ENCODE measurements around the gene RPAP2. TPM values are rescaled to one million over a fixed set of nuclear protein-coding genes. Genes with fewer than 3 reads are reported as not detected.

RPAP2 gene
- total RNA-seq, 1 donor from 2014 or later = 26.1 TPM

DNA sequence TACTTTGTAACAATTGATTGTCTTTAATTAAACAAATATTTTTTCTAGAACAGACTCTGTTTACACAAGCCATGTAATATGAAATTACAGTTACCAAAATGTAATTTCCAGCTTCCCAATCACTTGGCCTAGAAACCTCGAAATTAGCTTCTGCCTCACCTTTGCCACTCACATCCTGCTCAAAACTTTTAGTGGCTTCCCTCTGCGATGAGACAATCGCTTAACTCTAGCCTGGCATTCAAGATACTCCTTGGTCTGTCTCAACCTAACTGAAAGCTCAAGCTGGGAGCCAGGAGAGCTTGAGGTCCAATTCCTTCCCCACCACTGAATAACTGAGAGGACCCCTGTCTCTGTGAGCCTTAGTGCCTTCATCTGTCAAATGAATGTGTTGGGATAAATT, 145.0 kb downstream of the RPAP2 start:
- no peak for FAIRE-seq
- no peak for DNase-seq (ENCODE audit: low spot score in 2 of 2)

DNA sequence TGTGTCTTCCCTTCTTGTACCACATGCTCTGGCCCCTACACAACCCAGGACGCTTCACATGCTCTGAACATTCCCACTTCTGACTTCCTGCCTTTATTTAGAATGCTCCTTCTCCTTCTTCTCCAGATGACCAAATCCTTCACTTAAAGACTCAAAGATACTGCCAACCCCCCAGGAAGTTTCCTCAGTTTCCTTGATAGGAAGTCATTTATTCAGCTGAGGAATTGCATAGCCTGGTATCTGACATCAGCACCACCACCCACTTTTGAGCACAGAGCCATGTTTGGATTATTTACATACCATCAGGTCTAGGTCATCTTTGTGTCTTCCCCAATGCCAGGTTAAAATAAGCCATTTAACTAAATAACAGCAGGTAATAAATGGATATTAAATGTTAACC, 145.5 kb downstream of the RPAP2 start:
- no peak for FAIRE-seq
- DNase-seq (ENCODE audit: low spot score in 2 of 2) = no peak

DNA sequence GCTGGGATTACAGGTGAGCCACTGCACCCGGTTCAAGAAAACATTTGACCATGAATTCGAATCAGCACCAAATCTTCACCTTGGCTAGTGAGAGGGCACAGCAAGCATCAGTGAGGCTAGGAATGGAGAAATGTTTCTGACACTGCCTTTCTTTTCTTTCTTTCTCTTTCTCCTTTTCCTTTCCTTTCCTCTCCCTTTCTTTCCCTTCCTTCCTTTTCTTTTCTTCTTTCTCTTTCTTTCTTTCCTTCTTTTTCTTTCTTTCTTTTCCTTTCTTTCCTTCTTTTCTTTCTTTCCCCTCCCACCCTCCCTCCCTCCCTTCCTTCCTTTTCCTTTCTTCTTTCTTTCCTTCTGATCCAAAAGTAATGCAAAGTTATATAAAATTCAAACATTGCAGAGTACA, 147.0 kb downstream of the RPAP2 start:
- DNase-seq (ENCODE audit: low spot score in 2 of 2) (no peak), FAIRE-seq (no peak)

DNA sequence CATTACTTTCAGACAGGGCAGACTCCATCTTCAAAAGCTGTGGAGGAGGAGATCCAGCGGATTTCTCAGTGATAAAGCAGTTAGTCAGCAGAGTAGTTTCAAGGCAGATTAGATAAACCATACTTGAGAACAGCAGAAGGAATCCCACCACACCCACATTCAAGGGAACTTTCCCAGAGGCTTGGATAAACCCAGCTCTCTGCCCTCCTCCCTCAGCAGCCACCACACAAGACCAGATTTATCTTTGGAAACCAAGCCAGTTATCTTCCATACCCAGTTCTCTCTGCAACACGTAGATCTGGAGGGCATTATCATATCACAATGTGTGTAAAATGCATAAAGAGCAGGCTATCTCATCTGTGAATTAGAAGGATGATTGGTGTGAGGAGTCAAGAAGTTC, 147.7 kb downstream of the RPAP2 start:
- FAIRE-seq (no peak), DNase-seq (ENCODE audit: low spot score in 2 of 2) (no peak)

DNA sequence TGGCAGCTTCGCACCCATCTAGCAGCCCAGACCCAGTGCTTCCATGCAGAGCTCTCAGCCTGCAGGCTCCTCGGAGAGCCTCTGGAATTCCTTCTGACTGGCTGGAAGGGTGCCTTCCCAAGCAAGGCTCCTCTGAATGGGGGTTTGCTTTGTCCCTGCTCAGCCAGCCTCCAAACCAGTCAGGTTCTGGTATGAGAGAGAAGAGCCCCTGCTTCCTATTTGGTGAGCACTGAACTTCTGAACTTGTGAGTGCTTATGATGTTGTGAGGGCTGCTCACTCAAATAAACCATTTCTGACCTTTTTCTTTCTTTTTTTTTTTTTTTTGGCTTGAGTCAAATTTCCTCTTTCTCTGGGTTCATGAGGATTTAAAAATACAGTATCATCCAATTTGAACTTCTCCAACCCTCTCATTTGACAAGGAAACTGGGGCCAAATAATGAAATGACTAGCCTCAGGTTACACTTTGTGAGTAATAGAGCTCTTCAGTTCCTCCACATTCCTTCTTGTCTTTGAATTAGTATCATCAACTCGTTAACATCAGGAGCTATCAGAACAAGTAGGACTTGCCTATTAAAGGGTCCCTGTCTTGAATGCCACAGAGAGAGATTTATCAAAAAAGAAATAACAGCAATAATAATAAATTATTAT, 148.3 kb downstream of the RPAP2 start:
- no peak for DNase-seq (ENCODE audit: low spot score in 2 of 2)
- no peak for FAIRE-seq

DNA sequence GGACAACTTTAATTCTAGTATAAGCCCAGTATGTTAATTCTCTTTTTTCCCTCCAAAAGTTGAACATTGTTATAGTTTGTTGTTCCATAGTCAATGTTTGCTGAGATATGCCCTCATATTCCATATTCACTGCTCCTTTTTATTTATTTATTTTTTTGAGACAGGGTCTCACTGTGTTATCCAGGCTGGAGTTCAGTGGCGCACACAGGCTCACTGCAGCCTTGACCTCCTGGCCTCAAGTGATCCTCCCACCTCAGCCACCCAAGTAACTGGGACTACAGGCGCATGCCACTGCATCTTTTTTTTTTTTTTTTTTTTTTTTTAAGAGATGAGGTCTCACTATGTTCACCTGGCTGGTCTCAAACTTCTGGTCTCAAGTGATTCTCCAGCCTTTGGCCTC, 149.1 kb downstream of the RPAP2 start:
- FAIRE-seq (no peak), DNase-seq (ENCODE audit: low spot score in 2 of 2) (no peak)

Small RNA genes within 50 kb of the gene (small RNA-seq; reads per million reads assigned to genes)
- not detected for gene RN7SL824P

Other genes with a start within 250 kb of the RPAP2 start
- not detected for gene SETSIP, start 223.6 kb upstream of the RPAP2 start, total RNA-seq
- gene BTBD8, start 218.7 kb upstream of the RPAP2 start, total RNA-seq = 61.1 TPM
- not detected for gene C1orf146, start 81.1 kb upstream of the RPAP2 start, total RNA-seq
- 41.2 TPM for gene GLMN, start 72 bp upstream of the RPAP2 start, total RNA-seq
- not detected for gene GFI1, start 187.9 kb downstream of the RPAP2 start, total RNA-seq

All from frontal cortex (tissue), 4 donors.